PC-3 (cell line): ENCODE data around the gene HBE1. TPM values are rescaled to one million over a fixed set of nuclear protein-coding genes. Genes with fewer than 3 reads are reported as not detected.

Experiments used
- ATAC-seq: fragments of 200-7000 bp; cut with Tn5 transposase; 2 replicates; pipeline ENCODE4 v1.9.1; 2020; ENCODE audit warnings: mild to moderate bottlenecking, moderate library complexity
- BruUV-seq: library from RNA; stranded (reverse); fragments of 400-500 nt; replicated peaks from 2 replicates; lab custom pipeline; 2021; lab: Mats Ljungman, UMichigan
- CTCF ChIA-PET: fragments of 300-600 bp; sonication (Branson Sonifier 250); formaldehyde crosslinking; loops from one replicate; lab custom pipeline; 2022; ENCODE audit warnings: antibody characterized with exemption; lab: Charles Lee
- POLR2A ChIA-PET: fragments of 300-600 bp; sonication (Branson Sonifier 250); formaldehyde crosslinking; loops from one replicate; lab custom pipeline; 2022; ENCODE audit warnings: antibody characterized with exemption; ENCODE audit not compliant: unreplicated experiment; lab: Charles Lee
- DNase-seq: peaks from one replicate; pipeline ENCODE4 v3.0.0-alpha.2; 2015
- H2AFZ ChIP-seq: fragments of 300-600 bp; sonication (generic); 2 replicates; pipeline ENCODE4 v1.6.0; 2016; ENCODE audit warnings: antibody characterized with exemption, low read length
- H3F3A ChIP-seq: fragments of 300-600 bp; sonication (generic); one replicate; pipeline ENCODE4 v1.6.0; 2017; ENCODE audit warnings: antibody characterized with exemption, low read length, control low read depth, mild to moderate bottlenecking; ENCODE audit not compliant: unreplicated experiment
- H3K27ac ChIP-seq: fragments of 300-600 bp; sonication (generic); 2 replicates; pipeline ENCODE4 v1.5.1; 2016; ENCODE audit warnings: mild to moderate bottlenecking, low read length
- H3K27me3 ChIP-seq: fragments of 300-600 bp; sonication (generic); 2 replicates; pipeline ENCODE4 v1.6.1; 2016; ENCODE audit warnings: low read length, mixed read lengths
- H3K36me3 ChIP-seq: fragments of 300-600 bp; sonication (generic); 2 replicates; pipeline ENCODE4 v1.6.1; 2016; ENCODE audit warnings: low read depth, mixed run types, low read length, mixed read lengths
- H3K4me1 ChIP-seq: fragments of 300-600 bp; sonication (generic); 2 replicates; pipeline ENCODE4 v1.5.1; 2016; ENCODE audit warnings: low read length; ENCODE audit not compliant: insufficient read depth
- H3K4me2 ChIP-seq: fragments of 300-600 bp; sonication (generic); 2 replicates; pipeline ENCODE4 v1.6.0; 2016; ENCODE audit warnings: low read length
- H3K4me3 ChIP-seq: fragments of 300-600 bp; sonication (generic); 2 replicates; pipeline ENCODE4 v1.5.1; 2016; ENCODE audit warnings: mild to moderate bottlenecking, low read length, mixed read lengths
- H3K79me2 ChIP-seq: fragments of 300-600 bp; sonication (generic); 2 replicates; pipeline ENCODE4 v1.6.1; 2017; ENCODE audit warnings: low read length, mixed read lengths
- H3K9ac ChIP-seq: fragments of 300-600 bp; sonication (generic); 2 replicates; pipeline ENCODE4 v1.6.0; 2016; ENCODE audit warnings: mild to moderate bottlenecking, low read length
- H3K9me2 ChIP-seq: fragments of 300-600 bp; sonication (generic); replicated peaks from 2 replicates; pipeline ENCODE4 v1.6.1; 2016; ENCODE audit warnings: mixed run types, low read length, mixed read lengths
- H3K9me3 ChIP-seq: fragments of 300-600 bp; sonication (generic); 2 replicates; pipeline ENCODE4 v1.6.1; 2016; ENCODE audit warnings: low read length, mixed read lengths
- H4K20me1 ChIP-seq: fragments of 300-600 bp; sonication (generic); 2 replicates; pipeline ENCODE4 v1.6.1; 2016; ENCODE audit warnings: low read length, mixed read lengths
- CTCF ChIP-seq: fragments of 300-600 bp; sonication (generic); conservative IDR thresholded peaks from 2 replicates; pipeline ENCODE4 v1.5.1; 2017; ENCODE audit warnings: antibody characterized with exemption, low read depth, mild to moderate bottlenecking, low read length
- EZH2 ChIP-seq: fragments of 300-600 bp; sonication (generic); IDR thresholded peaks from one replicate; pipeline ENCODE4 v1.6.1; 2017; ENCODE audit warnings: antibody characterized with exemption, mild to moderate bottlenecking, low read length; ENCODE audit not compliant: unreplicated experiment
- EZH2phosphoT487 ChIP-seq: fragments of 300-600 bp; sonication (generic); IDR thresholded peaks from 2 replicates; pipeline ENCODE4 v1.6.1; 2018; ENCODE audit warnings: mild to moderate bottlenecking, antibody characterized with exemption, low read length, borderline replicate concordance
- intact Hi-C: fragments of 100-400 bp; cut with micrococcal nuclease; formaldehyde crosslinking; loops from 2 replicates; pipeline ENCODE4 v1.9.0; 2023
- total RNA-seq: library from RNA; depleted of rRNA; stranded (reverse); fragments of >200 nt; gene quantifications from 2 replicates; pipeline ENCODE4 v1.2.3, GENCODE V29; 2014

Gene HBE1
- total RNA-seq, 1 experiment from 2014 or later, result 0.62 TPM

DNA sequence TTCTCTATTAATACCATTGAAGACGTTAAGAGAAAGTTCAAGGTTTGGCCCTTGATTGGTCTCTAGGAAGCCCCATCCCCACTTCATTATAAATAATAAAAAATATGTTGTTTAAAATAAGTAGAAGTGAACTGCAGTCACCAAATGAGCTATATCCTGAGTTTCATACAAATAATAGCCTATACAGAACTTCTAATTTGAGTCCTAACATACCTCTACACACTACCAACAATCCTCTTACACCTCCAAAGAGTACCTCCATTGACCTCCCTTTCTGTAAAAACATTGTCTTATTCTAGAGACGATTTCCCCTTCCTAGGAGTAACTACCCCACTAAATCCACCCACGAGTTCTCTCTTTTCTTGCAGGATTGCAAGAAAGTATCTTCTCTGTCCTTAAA, 28.3 kb downstream of the HBE1 start:
- intact Hi-C loops, result no loop called here
- no peaks in the 10 kb centered on the region for H3K79me2 ChIP-seq
- ATAC-seq, result no peak
- H3K9me3 ChIP-seq, result no peaks in the 10 kb centered on the region
- no peak overlapping the region for H3K9ac ChIP-seq
- H2AFZ ChIP-seq, result no peak overlapping the region
- H3K4me2 ChIP-seq, result no peak overlapping the region
- H4K20me1 ChIP-seq, result no peaks in the 10 kb centered on the region
- no peaks in the 10 kb centered on the region for H3F3A ChIP-seq
- DNase-seq, result no peak
- 0 out of 2 replicates have a peak, but pooled peaks cover 17% of the 10 kb centered on the region for H3K27me3 ChIP-seq
- H3K9me2 ChIP-seq, result no peaks in the 10 kb centered on the region
- TF ChIP-seq EZH2phosphoT487 (no peak), EZH2 (no peak), CTCF (no peak)
- H3K4me3 ChIP-seq, result no peak overlapping the region
- no peaks in the 10 kb centered on the region for H3K36me3 ChIP-seq
- ChIA-PET CTCF (no interaction called here), POLR2A (no interaction called here)
- H3K4me1 ChIP-seq, result no peaks in the 10 kb centered on the region
- BruUV-seq, result no TSS peak
- no peak overlapping the region for H3K27ac ChIP-seq

GRCh38 chr11:5240458-5240857, 29.3 kb downstream of the HBE1 start:
- H3K79me2 ChIP-seq, result no peaks in the 10 kb centered on the region
- no peaks in the 10 kb centered on the region for H3K9me2 ChIP-seq
- H3K27me3 ChIP-seq, result 0 out of 2 replicates have a peak, but pooled peaks cover 11% of the 10 kb centered on the region
- ATAC-seq (no peak), DNase-seq (no peak)
- H2AFZ ChIP-seq, result no peak overlapping the region
- intact Hi-C loops, result no loop called here
- H3K36me3 ChIP-seq, result no peaks in the 10 kb centered on the region
- H3K4me3 ChIP-seq, result no peak overlapping the region
- ChIA-PET POLR2A (no interaction called here), CTCF (no interaction called here)
- no peak overlapping the region for H3K27ac ChIP-seq
- no peaks in the 10 kb centered on the region for H4K20me1 ChIP-seq
- H3K9me3 ChIP-seq, result no peaks in the 10 kb centered on the region
- no peak for TF ChIP-seq EZH2phosphoT487
- no peak for TF ChIP-seq EZH2
- no peak for TF ChIP-seq CTCF
- no peak overlapping the region for H3K9ac ChIP-seq
- no peak overlapping the region for H3K4me2 ChIP-seq
- no TSS peak for BruUV-seq
- no peaks in the 10 kb centered on the region for H3K4me1 ChIP-seq
- H3F3A ChIP-seq, result no peaks in the 10 kb centered on the region

- Histone ChIP-seq H3K79me2 (no peaks in the 10 kb centered on the region), H3K9me2 (no peaks in the 10 kb centered on the region), H3K4me1 (no peaks in the 10 kb centered on the region), H3K9me3 (no peaks in the 10 kb centered on the region), H3K4me2 (no peak overlapping the region), H3K9ac (no peak overlapping the region), H4K20me1 (no peaks in the 10 kb centered on the region), H3F3A (no peaks in the 10 kb centered on the region), H3K27me3 (0 out of 2 replicates have a peak, but pooled peaks cover 7% of the 10 kb centered on the region), H3K36me3 (no peaks in the 10 kb centered on the region), H3K4me3 (no peak overlapping the region), H2AFZ (no peak overlapping the region), H3K27ac (no peak overlapping the region)
- BruUV-seq, result no TSS peak
- TF ChIP-seq CTCF (no peak), EZH2phosphoT487 (no peak), EZH2 (no peak)
- ATAC-seq, result no peak
- intact Hi-C loops, result no loop called here
- DNase-seq, result no peak
- ChIA-PET CTCF (no interaction called here), POLR2A (no interaction called here)
Measured at GRCh38 chr11:5240056-5240455, 29.7 kb downstream of the HBE1 start.
